Transverse colon (tissue), 3 donors: ENCODE measurements around the gene SRP14.

Experiments
- CTCF ChIP-seq, 5 experiments: fragments of 200-600 bp in 3 of 5; fragments of 450-650 bp in 2 of 5; sonication (generic) in 3 of 5; IDR thresholded peaks; 1 replicate in 2 of 5; 2 replicates in 3 of 5; pipeline ENCODE4 v1.5.1; 2016 to 2017; ENCODE audit warnings: antibody characterized with exemption in 5 of 5, inconsistent platforms in 3 of 5, mild to moderate bottlenecking in 2 of 5, moderate library complexity in 1 of 5
- POLR2A ChIP-seq: fragments of 450-650 bp; IDR thresholded peaks from one replicate; pipeline ENCODE4 v1.6.1; 2016; ENCODE audit warnings: antibody characterized with exemption, mild to moderate bottlenecking, moderate library complexity

- TF ChIP-seq CTCF (IDR thresholded peaks at IDR 0.05) = no peak
- no peak for TF ChIP-seq POLR2A
Measured at GRCh38 chr15:40050788-40051470, 11.9 kb upstream of the SRP14 start.
